Parathyroid adenoma (tissue), 2 donors: ENCODE data around the gene ZNF598.

Experiments used
- H2AFZ ChIP-seq: fragments of 300-600 bp; sonication (generic); one replicate; pipeline ENCODE4 v1.7.0; 2017; ENCODE audit warnings: antibody characterized with exemption, mild to moderate bottlenecking
- H3K27ac ChIP-seq: fragments of 300-600 bp; sonication (generic); one replicate; pipeline ENCODE4 v1.7.0; 2017
- H3K27me3 ChIP-seq: fragments of 300-600 bp; sonication (generic); one replicate; pipeline ENCODE4 v1.7.0; 2017; ENCODE audit warnings: low read length; ENCODE audit not compliant: control insufficient read depth, insufficient read depth
- H3K36me3 ChIP-seq: fragments of 300-600 bp; sonication (generic); one replicate; pipeline ENCODE4 v1.7.0; 2017; ENCODE audit warnings: low read length; ENCODE audit not compliant: control insufficient read depth, insufficient read depth
- H3K4me1 ChIP-seq: fragments of 300-600 bp; sonication (generic); one replicate; pipeline ENCODE4 v1.7.0; 2017; ENCODE audit warnings: control low read depth
- H3K4me2 ChIP-seq: fragments of 300-600 bp; sonication (generic); one replicate; pipeline ENCODE4 v1.7.0; 2017; ENCODE audit warnings: low read length
- H3K4me3 ChIP-seq: fragments of 300-600 bp; sonication (generic); one replicate; pipeline ENCODE4 v1.7.0; 2017; ENCODE audit warnings: low read depth, low read length
- H3K79me2 ChIP-seq: fragments of 300-600 bp; sonication (generic); one replicate; pipeline ENCODE4 v1.7.0; 2017; ENCODE audit warnings: control low read depth
- H3K9ac ChIP-seq: fragments of 300-600 bp; sonication (generic); one replicate; pipeline ENCODE4 v1.7.0; 2017; ENCODE audit warnings: mild to moderate bottlenecking
- H3K9me3 ChIP-seq: fragments of 300-600 bp; sonication (generic); one replicate; pipeline ENCODE4 v1.7.0; 2017; ENCODE audit warnings: low read length; ENCODE audit not compliant: control insufficient read depth
- TF ChIP-seq, protein P1 (sequence below): fragments of 300-600 bp; sonication (generic); IDR thresholded peaks from one replicate; pipeline ENCODE4 v1.7.0; 2017; ENCODE audit warnings: antibody characterized with exemption, mild to moderate bottlenecking
- donor health status: primary hyperparathyroidism.

ZNF598 gene

GRCh38 chr16:2001456-2002355 is 7.9 kb downstream of the ZNF598 start:
- no peaks in the 10 kb centered on the region for H3K36me3 ChIP-seq
- no peak overlapping the region for H3K27ac ChIP-seq
- H3K27me3 ChIP-seq = no peaks in the 10 kb centered on the region
- TF ChIP-seq, protein P1, sequence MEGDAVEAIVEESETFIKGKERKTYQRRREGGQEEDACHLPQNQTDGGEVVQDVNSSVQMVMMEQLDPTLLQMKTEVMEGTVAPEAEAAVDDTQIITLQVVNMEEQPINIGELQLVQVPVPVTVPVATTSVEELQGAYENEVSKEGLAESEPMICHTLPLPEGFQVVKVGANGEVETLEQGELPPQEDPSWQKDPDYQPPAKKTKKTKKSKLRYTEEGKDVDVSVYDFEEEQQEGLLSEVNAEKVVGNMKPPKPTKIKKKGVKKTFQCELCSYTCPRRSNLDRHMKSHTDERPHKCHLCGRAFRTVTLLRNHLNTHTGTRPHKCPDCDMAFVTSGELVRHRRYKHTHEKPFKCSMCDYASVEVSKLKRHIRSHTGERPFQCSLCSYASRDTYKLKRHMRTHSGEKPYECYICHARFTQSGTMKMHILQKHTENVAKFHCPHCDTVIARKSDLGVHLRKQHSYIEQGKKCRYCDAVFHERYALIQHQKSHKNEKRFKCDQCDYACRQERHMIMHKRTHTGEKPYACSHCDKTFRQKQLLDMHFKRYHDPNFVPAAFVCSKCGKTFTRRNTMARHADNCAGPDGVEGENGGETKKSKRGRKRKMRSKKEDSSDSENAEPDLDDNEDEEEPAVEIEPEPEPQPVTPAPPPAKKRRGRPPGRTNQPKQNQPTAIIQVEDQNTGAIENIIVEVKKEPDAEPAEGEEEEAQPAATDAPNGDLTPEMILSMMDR = no peak
- H3K4me2 ChIP-seq = no peak overlapping the region
- H3K4me1 ChIP-seq = no peaks in the 10 kb centered on the region
- no peak overlapping the region for H3K4me3 ChIP-seq
- H2AFZ ChIP-seq = no peak overlapping the region
- H3K79me2 ChIP-seq = peaks cover 37% of the 10 kb centered on the region
- H3K9ac ChIP-seq = no peak overlapping the region
- H3K9me3 ChIP-seq = no peaks in the 10 kb centered on the region

DNA sequence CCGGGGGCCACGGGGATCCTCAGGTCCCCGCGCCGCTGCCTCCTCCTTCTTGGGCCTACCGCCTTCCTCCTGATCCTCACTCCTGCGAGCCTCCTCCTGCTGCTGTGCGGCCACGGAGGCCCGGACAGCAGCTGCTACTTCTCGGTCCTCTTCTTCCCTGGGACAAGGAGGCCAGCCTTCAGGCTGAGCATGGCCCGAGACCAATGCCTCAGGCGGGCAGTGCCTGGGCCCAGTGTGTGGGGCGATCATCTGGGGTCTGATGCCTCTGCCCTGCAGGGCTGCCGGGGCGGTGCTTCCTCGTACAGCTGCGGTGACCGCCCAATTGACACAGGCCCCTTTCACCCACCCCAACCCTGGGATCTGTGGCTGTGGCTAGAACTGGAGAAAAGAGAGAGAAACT is 8.6 kb downstream of the ZNF598 start:
- Histone ChIP-seq H3K4me2 (no peak overlapping the region), H3K27me3 (no peaks in the 10 kb centered on the region), H3K9me3 (no peaks in the 10 kb centered on the region), H3K9ac (no peak overlapping the region), H3K79me2 (peaks cover 30% of the 10 kb centered on the region), H3K27ac (no peak overlapping the region), H2AFZ (no peak overlapping the region), H3K36me3 (no peaks in the 10 kb centered on the region), H3K4me3 (no peak overlapping the region), H3K4me1 (no peaks in the 10 kb centered on the region)
- TF ChIP-seq, protein P1 = no peak

DNA sequence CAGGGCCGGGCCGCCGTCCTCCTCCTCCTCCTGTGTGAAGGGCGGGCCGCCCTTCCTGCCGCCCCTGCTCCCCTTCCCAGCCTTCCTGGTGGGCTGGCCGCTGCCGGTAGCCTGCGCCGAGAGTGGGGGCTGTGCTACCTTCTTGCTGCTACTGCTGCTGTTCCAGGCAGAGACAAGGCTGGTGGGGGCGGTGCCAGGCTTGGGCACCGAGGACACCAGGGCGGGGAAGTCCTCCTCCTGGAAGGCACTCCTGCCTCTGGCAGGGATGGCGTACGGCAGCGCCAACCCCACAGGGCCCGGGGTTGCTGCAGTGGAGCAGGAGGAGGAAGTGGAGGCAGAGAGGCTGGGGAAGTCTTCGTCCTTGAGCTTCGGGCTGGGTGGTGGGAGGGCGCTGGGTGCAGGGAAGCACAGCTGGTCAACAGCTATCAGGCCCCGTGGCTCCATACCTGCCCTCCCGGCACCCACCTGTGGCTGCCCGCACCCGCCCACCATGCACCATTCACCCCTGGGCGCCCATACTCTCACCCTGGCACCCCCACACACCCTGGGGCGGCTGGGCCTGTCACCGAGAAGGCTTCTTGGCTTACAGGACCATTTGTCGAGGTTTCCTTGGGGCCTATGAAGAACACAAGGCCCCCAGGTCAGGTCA is 9.6 kb downstream of the ZNF598 start:
- Histone ChIP-seq H2AFZ (no peak overlapping the region), H3K4me2 (no peak overlapping the region), H3K27ac (no peak overlapping the region), H3K9me3 (no peaks in the 10 kb centered on the region), H3K79me2 (peaks cover 19% of the 10 kb centered on the region), H3K9ac (no peak overlapping the region), H3K4me1 (no peaks in the 10 kb centered on the region), H3K4me3 (no peak overlapping the region), H3K27me3 (no peaks in the 10 kb centered on the region), H3K36me3 (no peaks in the 10 kb centered on the region)
- TF ChIP-seq, protein P1 = no peak

DNA sequence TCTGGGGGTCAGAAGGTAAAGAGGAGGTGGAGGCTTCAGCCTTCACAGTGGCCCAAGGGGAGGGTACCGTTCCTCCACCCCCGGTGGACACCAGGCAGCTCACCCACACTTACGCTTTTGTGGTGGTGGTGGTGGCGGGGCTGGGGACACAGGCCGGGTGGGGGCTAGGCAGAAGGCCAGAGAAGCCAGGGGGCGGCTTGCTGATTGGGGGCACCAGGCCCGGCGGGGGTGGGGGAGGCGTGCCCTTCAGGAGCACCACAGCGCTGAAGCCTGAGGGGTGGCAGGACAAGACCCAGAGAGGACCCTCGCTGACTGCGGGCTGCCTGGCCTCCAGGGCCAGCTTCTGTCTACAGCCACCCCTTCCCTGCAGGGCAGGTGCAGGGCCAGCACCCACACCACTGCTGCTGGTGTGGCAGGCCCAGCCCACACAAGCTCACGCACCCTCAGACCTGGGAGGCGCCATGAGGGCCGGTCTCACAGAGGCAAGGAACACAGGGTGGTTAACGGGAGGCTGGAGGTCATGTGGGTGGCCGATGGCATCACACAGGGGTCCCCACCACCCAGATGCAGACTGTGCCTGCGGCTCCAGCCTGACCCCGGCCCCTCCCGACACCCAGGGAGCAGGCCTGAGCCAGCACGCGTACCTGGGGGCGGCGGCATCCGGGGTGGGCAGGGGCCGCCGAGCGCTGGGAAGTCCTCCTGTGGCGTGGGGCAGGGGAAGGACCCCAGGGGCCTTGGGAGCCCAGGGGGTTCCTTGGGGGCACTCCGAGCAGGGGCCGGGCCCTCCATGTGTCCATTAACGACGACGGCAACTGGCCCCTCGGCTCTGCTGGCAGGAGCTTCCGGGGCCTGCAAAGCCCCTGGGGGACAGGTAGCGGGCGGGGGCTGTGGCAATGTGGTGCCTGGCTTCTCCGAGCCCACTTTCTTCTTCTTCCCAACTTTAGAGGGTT is 10.5 kb downstream of the ZNF598 start:
- no peaks in the 10 kb centered on the region for H3K9me3 ChIP-seq
- no peak overlapping the region for H2AFZ ChIP-seq
- peaks cover 12% of the 10 kb centered on the region for H3K79me2 ChIP-seq
- H3K27me3 ChIP-seq = no peaks in the 10 kb centered on the region
- H3K4me2 ChIP-seq = no peak overlapping the region
- H3K4me1 ChIP-seq = no peaks in the 10 kb centered on the region
- H3K36me3 ChIP-seq = no peaks in the 10 kb centered on the region
- H3K4me3 ChIP-seq = no peak overlapping the region
- no peak overlapping the region for H3K27ac ChIP-seq
- TF ChIP-seq, protein P1 = no peak
- no peak overlapping the region for H3K9ac ChIP-seq
